ENCODE measurements around the gene CDH4.

CDH4 gene

DNA sequence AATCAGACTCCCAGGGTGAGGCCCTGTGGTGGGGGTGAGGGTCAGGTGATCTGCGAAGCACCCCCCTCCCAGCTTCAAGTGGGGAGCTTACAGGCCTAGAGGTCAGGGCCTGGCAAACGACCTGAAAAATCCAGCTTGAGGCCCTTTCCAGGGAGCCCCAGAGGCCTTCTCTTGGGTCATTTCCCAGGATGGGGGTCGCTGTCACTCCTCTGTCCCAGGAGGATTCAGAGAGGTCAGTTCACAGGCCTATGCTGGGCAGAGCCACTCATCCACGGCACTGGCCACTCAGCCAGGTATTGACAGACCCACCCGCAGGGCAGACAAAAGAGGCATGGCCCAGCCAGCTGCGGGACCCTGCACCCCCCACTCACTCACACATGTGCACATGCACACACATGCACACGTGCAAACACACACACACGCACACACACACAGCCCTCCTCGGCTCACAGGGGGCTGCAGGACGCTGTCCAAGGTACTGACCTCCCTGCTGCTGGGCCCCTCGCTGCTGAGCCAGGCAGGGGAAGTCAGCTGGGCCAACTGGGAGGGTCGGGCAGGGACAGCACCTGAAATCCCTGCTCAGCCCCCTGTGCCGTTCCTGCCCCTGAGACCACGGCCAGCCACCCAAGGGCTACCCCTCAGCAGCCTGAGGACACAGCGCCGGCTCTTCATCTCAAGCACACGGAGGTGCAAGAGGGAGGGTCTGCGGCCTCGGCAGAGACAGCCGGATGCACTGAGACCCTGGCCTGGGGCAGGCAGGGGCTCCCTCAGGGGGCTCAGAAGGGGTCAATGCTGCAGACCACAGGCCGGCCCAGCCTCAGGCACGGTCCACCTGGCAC lies 699.9 kb downstream of the CDH4 start:
- DNase-seq (ENCODE audit: low read depth, low spot score): no peak
- ChIA-PET CTCF (no interaction called here), POLR2A (no interaction called here)

DNA sequence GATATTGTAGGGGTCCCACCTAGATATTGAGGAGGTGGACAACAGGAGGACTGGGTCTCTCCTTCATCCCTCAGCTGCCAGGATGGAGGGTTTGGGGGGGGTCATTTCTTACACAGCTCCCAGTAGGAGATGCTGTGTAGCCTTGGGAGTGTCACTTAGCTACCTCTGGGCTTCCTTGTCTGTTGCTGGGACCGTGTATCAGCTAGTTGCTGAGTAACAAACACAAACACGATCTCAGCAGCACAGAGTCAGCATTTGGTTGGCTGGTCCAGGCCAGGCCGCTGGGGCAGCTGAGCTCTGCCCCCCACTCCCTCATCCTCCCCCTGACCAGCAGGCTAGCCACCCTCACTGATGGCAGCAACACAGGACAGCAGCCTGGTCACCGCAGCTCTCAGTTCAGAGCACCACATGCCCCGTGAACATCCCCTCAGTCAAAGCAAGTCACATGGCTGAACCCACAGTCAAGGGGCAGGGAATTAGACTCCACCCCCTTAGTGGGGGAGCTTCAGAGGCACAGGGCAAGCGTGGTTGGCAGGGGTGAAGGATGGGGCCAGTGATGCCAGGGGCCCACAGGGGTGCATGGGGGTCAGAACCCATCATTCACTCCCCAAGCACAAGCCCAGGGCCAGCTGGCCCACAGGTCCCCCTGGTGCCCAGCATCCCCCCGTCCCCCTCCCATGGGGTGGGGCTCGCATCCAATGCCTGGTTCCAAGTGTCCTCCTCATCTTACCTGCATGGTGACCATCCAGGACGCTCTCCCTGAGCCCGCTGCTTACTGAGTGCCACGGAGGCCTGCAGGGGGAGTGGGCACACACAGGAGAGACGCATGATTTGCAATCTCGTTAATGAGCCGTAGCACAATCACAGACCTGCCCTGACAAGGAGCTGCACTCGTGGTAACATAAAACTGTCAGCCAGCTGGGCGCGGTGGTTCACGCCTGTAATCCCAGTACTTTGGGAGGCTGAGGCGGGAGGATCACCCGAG lies 701.3 kb downstream of the CDH4 start:
- DNase-seq (ENCODE audit: low read depth, low spot score): no peak
- ChIA-PET POLR2A (no interaction called here), CTCF (no interaction called here)
- TF ChIP-seq, protein P1, sequence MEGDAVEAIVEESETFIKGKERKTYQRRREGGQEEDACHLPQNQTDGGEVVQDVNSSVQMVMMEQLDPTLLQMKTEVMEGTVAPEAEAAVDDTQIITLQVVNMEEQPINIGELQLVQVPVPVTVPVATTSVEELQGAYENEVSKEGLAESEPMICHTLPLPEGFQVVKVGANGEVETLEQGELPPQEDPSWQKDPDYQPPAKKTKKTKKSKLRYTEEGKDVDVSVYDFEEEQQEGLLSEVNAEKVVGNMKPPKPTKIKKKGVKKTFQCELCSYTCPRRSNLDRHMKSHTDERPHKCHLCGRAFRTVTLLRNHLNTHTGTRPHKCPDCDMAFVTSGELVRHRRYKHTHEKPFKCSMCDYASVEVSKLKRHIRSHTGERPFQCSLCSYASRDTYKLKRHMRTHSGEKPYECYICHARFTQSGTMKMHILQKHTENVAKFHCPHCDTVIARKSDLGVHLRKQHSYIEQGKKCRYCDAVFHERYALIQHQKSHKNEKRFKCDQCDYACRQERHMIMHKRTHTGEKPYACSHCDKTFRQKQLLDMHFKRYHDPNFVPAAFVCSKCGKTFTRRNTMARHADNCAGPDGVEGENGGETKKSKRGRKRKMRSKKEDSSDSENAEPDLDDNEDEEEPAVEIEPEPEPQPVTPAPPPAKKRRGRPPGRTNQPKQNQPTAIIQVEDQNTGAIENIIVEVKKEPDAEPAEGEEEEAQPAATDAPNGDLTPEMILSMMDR (IDR thresholded peaks at IDR 0.05; ENCODE audit: insufficient read depth, low read length, missing control alignments): no peak
- H3K4me3 ChIP-seq (ENCODE audit: low read depth, low read length): no peak overlapping the region

More for the DNA sequence above, 699.9 kb downstream of the CDH4 start:
- H3K4me3 ChIP-seq (ENCODE audit: low read depth, low read length): no peak overlapping the region
- TF ChIP-seq, protein P1 (IDR thresholded peaks at IDR 0.05; ENCODE audit: insufficient read depth, low read length, missing control alignments): no peak

DNA sequence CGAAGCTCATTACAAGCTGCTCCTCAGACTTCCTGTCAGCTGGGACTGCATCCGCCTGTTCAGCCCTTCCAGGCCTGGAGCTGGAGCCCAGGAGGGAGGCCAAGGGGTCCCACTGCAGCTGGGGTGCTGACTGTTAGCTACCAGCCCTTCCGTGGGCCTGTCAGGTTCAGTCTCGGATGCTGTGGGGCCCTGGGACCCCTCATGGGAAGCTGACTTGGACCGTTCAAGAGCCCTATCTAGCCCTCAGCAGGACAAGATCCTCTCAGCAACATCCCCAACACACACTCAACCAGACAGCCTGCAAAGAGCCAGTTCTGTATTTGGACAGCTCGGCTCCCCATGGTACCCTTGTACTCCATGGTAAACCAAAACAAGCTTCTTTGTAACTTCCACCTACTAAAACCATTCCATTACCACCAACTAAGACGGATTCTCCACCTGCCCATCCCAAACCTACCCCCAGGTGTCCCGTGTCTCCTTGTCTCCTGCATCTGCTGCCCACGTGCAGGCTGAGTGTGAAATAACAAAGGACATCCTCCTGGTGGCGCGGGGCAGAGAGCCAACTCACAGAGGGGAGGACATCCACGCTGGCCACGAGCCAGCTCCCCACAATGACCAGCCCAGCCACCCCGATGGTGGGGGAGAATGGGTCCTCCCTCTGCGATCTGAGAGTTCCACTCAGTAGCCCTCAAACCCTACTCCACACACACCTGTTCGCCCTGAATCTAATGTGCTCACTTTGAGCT lies 702.4 kb downstream of the CDH4 start:
- TF ChIP-seq, protein P1 (IDR thresholded peaks at IDR 0.05; ENCODE audit: insufficient read depth, low read length, missing control alignments): no peak
- ChIA-PET POLR2A (no interaction called here), CTCF (no interaction called here)
- no peak for DNase-seq (ENCODE audit: low read depth, low spot score)
- H3K4me3 ChIP-seq (ENCODE audit: low read depth, low read length): no peak overlapping the region

DNA sequence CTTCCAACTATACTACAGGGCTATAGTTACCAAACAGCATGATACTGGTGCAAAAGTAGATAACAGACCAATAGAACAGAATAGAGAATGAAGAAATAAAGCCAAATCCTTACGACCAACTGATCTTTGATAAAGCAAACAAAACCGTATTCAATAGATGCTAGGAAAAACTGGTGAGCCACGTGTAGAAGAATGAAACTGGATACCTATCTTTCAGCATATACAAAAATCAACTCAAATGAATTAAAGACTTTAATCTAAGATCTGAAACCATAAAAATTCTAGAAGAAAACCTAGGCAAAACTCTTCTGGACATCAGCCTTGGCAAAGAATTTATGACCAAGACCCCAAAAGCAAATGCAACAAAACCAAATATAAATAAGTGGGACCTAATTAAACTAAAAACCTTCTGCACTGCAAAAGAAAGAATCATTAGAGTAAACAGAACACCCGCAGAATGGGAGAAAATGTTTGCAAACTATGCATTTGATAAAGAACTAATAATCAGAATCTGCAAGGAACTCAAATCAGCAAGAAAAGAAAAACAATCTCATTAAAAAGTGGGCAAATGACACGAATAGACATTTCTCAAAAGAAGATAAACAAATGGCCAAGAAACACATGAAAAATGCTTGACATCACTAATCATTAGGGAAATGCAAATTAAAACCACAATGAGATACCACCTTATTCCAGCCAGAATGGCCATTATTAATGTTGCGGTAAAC lies 703.8 kb downstream of the CDH4 start:
- TF ChIP-seq, protein P1 (IDR thresholded peaks at IDR 0.05; ENCODE audit: insufficient read depth, low read length, missing control alignments): no peak
- POLR2A ChIA-PET: no interaction called here
- DNase-seq (ENCODE audit: low read depth, low spot score): no peak
- CTCF ChIA-PET: no interaction called here
- no peak overlapping the region for H3K4me3 ChIP-seq (ENCODE audit: low read depth, low read length)

DNA sequence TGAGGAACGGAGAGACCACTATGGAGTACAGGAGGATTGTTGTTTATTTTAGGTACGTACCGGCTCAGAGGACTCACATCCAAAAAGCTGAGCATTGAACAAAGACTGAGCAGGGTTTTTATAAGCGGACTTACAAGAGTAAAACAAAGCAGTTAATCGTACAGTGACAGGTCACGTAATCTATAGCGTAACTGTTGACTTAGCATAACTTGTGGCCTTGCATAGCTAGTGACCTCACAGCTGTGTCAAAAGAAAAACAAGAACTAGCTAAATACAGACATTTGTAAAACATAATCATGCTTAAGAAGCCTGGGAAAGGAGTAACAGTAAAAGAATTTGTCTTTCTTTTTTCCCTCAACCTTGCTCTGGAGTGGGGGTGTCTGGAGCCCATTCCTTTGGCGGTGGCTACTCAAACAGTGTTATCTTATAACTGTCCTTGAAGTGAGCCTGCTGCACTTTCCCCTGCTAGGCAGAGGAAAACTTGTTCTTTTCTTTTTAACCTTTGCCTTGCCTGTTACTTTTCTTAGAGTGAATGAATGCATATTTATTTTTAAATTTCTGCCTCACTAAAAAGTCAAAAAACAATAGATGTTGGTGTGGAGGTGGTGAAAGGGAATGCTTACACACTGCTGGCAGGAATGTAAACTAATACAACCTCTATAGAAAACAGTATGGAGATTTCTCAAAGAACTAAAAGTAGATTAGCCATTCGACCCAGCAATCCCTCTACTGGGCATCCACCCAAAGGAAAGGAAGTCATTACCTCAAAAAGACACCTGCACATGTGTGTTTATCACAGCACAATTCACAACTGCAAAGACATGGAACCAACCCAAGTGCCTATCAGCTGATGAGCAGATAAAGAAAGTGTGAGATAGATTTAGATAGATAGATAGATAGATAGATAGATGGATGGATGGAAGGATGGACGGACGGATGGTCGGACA lies 704.6 kb downstream of the CDH4 start:
- ChIA-PET POLR2A (no interaction called here), CTCF (no interaction called here)
- no peak for DNase-seq (ENCODE audit: low read depth, low spot score)
- H3K4me3 ChIP-seq (ENCODE audit: low read depth, low read length): no peak overlapping the region
- TF ChIP-seq, protein P1 (IDR thresholded peaks at IDR 0.05; ENCODE audit: insufficient read depth, low read length, missing control alignments): no peak

All from AG04449 (cell line).